GM18502 (cell line): Measurements from ENCODE around the gene TFAP2A.

Experiments
- ATAC-seq: cut with Tn5 transposase; IDR thresholded peaks from one replicate; pipeline ENCODE4 v1.9.1; 2021; ENCODE audit warnings: mild to moderate bottlenecking; ENCODE audit not compliant: unreplicated experiment, poor library complexity

The TFAP2A gene

DNA sequence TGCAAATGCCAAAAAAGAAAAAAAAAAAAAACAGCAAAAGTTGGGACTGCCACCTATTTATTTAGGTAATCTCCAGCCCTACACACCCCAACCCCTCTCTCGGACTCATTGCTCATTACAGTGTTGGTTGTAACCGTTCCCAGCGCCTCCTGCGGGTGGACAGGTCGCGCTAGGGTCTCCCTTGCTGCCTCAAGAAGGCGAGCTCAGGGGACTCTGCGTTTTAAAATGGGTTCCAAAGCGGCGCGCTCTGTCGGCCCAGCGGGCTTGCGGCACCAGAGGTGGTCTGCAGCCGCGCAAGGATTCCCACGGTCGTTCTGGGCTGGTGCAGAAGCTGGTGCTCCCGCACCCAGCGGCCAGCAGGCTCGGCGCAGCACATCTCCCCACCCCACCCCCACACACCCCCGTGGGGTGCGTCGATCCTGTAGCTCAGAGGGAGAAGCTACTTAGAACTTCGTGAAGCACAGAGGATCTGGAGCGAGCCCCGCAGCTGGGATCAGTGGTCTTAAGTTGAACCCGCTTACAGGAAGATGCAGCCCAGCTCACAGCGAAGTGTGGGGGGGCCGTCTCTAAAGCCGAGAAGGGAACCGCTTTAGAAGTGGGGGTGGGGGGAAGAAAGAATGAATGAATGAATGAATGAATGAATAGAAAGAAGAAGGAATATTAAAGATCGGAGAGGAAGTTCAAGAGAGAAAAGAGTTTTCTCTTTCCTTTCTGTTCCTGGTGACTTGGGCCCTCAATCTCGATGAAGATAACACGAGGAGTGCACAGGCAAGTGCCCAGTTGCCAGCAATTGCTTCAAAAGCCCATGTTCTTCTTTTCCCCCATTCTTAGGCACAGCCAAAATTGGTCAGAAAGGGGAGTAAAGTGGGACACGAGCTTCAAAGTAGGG lies 780 bp downstream of the TFAP2A start:
- ATAC-seq, result no peak

DNA sequence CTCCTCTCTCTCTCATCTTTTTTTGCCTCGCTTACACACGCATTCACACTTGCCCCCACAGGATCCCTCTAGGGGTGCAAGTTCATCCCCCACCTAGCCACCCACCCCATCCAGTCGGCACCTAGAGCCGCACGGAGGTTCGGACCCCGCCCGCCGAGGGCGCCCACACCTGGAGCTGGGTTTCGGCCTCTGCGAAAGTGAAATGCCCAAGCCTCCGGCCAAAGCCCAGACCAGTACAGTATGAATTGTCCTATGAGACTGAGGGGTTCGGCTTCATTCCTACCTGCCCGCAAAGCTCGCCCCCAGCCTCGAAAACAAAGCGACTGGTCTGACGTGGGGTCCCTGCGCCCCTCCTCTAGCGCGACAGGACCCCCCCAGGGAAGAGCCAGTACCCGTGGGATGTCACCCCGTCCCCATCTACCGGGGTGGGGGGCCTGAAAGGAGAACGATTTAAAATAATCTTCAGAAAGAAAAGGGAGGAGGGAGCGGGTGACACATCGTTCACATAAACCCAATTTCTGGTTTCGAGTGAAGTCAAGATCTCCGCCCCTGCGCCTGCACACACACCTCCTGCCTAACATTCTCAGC lies 1.5 kb downstream of the TFAP2A start:
- ATAC-seq, result peak; percentile 18

DNA sequence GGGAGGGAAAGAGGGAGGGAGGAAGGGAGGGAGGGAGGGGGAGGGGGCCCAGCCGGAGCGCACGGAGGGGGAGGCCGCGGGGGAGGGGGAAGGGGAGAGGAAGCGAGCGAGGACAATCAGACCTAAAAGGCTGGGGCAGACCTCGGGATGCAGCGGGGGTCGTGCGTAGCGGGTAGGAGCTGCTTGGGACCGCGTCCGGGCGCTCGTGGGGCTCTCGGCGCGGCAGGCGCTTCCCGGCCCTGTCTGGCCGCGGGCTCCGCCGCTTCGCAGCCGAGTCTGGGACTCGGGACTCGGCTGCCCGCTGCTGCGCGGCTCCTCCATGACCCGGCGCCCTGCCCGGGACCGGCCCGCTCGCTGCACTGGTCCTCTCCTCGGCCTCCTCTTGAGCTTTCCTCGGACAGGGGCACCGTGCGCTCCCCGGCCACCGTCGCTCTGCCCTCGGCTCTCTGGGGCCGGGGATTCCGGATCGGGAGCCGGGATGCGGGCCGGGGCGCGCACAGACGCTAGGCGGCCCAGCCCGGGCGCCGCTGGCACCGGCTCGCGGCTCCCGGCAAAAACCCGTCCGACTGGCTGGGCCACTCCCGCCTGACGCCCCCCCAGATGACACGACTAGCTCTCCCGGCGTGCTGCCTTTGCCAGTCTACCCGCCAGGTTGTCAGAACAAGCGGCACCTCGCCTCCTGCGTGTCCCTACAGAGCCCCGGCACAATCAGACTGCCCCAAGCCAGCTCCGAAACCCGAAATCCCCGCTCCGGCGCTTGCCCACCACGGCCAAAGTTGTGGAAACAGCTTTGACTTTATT lies 2.2 kb downstream of the TFAP2A start:
- peak; percentile 47 for ATAC-seq

DNA sequence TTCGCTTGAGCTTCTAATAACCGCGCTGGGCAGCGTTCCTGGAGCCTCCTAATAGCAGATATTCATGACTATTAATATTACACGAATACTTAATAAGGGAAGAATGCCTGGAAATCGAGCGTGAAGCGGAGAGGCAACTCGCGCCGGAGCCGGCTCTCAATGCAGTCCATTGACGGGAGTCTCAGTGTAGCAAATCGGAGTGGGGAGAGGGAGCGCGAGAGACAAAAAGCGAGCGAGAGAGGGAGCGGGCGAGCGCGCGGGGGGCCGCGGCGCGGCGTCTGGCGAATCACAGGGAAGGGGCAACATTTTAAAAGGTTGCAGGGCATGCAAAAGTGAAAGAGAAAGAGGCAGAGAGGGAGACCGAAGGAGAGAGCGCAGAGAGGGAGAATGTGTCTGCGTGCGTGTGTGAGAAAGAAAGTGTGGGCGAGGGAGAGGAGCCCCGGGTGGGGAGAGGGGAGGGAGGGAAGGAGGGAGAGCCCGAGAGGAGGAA lies 2.9 kb downstream of the TFAP2A start:
- peak; percentile 48 for ATAC-seq

DNA sequence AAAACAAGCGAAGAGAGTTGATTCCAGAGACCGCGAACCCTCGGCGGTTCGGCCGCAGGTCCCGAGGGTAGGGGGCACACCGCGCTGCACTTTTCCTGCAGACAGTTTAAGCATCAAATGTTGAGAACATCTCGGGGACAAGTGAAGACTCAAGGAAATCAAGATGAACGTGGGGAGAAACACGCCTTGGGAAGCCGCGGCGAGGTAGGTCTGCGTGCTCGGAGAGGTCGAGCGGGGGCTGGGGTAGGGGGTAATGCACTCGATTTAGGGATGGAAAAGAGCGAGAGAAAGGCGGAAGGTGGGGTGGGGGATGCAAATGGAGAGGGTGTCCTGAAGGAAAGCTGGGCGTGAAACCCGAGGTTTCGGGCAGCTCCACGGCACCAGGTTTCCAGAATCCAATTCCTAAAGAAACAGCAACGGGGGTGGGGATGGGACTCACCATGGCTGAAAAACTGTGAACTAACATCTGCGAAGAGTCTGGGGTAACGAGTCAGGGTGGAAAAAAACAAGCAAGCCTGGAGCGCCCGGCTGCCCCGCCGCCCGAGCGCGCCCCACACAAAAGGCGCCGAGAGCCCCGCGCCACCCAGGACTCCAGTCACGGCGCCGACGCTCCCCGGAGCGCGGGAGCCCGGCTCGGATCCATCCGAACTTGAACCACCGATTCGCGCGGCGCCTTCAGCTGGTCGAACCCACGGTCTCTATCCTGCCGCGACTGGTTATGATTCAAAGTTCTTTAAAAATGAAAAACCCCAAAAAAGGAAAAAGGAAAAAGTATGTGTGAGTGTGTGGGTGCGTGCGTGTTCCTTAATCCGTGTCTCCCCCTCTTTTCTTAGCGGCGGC lies 3.5 kb downstream of the TFAP2A start:
- ATAC-seq, result peak; percentile 1

DNA sequence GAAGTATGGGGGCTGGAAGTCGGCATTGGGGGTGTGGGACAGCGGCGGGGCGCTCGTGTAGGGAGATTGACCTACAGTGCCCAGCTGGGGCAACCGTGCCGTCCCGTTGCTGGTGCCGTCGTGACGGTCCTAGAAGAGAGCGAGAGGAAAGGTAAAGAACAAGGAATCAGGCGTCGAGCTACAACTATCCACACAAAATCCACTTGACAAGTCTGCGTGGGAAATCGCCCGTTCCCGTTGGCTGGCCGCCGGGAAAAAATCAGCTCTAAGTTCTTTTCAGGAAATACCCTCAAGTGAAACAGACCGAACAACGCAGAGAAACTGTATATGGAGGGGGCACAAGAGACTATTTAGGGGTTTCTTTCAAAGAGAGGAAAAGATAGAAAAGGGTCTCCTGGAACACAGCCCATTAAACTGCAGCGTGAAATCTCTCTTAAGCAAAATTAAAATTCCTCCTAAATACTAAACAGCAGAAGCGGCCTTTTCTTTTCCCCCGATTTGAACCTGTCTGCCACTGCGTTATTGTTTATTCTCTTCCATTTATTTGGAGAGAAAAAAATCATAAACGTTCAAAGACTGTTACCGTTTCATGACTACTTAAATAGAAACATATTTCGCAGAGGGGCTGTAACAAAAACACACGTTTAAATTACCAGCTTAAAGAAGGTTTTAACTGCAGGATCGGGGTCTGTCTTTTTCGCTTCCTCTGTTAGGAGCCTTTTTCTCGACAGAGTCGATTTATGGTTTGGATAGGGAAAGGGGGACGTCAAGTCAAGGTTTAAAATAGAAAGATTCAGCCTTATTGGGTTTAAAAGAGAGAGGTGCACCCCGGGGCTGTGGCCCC lies 4.4 kb downstream of the TFAP2A start:
- no peak for ATAC-seq

DNA sequence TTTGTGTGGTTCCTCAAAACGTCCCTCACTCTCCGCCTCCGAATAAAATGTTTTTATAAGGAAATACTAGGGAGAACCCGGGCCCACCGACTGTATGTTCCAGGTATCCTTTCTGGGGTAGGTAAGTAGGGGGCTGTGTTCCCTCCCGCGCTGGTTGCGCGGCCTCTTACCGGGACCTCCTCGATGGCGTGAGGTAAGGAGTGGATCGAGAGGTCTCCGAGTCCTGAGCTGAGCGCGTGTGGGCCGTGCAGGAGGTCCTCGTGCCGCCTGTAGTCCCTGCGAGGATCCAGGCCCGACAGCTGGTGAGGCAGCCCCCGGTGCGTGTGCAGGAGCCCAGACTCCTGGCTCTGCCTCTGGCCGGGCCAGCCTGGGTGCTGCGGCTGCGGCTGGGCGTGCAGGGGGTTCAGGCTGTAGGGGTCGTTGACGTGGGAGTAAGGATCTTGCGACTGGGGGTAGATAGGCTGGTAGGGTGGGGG lies 5.1 kb downstream of the TFAP2A start:
- ATAC-seq, result no peak

DNA sequence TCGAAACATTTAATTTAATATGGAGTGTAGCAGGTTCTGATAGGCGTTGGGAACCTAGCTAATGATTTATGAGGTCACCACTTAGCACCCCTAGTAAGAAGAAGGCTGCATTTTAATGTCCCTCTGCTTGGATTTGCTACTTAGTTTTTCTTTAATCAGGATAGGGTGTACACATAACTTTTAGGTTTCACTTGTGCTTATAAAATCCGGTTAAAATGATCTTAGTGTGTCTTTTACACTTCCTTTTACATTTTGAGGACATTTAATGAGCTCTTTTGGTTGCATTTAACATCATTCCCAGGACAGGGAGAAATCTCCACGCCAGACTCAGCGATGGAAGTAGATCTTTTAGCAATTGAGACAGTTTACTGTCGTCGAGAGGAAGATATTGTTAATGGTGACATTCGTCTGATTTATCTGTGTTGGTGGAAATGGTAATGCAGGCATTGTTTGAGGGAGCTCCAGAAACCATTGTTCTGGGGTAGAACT lies 5.6 kb downstream of the TFAP2A start:
- no peak for ATAC-seq

DNA sequence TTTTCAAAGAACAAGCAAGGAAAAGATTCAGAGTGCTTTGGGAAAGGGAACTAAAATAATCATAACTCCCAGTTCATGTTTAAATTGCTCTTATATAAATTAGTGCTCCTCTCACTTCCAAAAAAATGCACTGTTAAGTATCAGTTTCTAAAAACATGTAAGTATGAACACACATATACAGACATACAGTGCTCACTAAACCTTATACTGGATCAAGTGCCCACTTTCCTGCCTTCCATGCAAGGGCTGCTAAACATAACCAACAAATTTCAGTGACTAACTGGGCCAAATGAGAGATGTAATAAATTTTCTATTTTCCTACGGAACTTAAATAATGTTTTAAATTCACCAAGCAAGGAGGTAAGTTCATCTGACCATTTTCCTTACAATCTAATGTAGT lies 6.4 kb downstream of the TFAP2A start:
- ATAC-seq, result no peak

DNA sequence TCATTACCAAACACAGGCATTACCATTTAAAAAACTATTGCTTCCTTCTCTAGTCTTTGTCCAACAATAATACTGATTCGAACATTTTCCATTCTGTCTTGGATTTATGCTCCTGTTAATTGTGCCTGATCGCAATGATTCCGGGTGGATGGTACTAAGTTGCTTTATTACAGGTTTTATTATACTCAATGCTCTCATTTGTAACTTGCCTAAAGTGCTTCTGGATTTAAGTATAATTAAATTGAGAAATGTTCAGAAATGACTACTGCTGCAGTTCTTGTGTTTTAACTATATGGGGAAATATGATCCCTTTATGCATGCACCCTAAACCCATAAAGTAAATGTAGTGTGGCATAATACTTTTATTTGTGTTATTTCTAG lies 7.2 kb downstream of the TFAP2A start:
- no peak for ATAC-seq

DNA sequence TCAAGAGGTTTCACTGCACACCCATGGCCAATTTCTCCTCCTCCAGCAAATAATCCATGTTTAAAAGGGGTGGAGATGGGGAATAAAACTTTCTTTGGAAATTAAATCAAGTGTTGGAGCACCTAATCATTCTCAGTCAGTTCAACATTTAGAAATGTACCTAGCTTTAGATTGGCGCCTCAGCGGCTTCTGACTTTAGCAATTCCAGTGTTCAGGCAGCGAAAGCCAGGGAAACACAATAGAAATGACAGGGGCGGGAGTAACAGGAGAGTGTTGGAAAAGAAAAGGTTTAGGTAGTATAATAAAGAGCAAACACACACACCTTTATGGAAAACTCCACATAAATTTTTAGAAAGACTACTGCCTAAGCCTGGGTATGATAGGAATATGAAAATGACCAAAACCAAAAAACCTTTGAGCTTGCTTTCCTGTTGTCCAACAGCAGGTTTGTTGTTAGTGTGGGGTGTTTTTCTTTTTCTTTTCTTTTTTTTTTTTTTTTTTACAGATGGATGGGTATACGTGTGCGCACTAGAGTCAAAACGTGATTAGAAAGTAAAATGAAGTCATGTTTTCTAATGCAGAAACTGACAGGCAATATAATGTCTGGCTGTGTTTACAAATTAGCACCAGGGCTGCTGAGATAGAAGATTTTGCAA lies 7.7 kb downstream of the TFAP2A start:
- no peak for ATAC-seq

DNA sequence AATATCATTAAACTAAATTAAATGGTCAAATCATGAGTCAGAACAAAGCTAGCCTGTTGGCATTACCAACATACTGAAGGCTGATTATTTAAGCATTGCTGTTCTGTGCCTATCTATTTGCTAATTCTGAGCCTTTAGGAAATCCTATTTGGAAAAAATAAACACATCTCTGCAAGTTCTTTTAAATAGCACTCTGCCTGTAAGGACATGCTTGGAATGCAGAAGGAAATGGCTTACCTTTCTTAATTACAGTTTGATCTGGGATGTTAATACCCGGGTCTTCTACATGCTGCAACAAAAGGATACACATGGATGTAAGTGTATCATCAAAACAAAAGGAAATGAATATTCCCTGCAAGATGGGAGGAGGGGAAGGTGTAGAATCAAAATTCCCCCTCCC lies 8.3 kb downstream of the TFAP2A start:
- ATAC-seq, result no peak

DNA sequence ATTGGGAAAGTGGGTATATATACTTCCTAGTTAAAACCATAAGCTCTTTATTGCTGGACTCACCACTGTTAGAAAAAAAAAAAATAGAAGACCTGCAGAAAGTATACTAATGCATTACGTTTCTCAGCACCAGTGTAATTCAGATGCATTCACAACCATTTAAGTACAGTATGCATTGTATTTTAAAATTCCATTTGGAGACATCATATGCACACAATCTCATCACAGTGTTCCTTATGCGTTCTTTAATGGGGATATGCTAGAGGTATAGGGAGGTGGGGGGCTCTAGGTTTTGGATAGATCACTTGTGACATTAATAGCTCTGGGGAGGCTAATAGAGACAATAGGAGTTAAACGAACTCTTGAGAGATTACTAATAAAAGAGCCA lies 9.4 kb downstream of the TFAP2A start:
- no peak for ATAC-seq

DNA sequence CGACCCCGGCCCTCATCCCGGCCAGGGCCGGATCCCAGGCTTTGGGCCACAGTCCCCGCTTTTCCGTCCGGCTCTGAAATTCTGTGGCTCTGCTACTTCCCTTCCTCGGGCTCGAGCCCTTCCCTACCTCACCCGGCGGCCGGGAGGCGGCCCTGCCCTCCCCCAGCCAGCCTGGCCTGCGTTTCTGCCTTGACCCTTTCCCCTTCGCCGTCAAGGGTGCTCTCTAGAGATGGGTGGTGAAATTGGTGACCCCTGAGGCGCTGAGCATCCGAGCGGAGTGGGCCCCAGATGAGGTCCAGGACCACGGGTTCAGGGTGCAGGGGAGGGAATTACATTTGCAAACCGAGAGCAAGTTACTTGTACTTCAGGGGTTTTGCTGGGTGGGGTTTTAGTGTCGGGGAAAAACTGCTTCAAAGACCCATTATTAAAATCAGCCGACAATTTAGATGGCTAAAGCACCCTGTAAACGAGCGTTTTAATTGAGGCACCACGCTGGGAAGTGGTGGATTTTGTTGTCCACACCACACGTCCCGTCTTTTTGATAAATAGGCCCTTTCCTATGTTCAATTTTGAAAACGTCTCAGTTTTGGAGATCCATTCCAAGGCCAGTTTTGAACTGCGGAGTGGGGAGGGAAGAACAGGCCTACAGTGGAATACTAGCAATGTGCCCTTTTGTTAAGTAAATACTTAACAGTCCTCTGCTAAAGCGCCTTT lies 9.9 kb downstream of the TFAP2A start:
- ATAC-seq, result peak; percentile 1

DNA sequence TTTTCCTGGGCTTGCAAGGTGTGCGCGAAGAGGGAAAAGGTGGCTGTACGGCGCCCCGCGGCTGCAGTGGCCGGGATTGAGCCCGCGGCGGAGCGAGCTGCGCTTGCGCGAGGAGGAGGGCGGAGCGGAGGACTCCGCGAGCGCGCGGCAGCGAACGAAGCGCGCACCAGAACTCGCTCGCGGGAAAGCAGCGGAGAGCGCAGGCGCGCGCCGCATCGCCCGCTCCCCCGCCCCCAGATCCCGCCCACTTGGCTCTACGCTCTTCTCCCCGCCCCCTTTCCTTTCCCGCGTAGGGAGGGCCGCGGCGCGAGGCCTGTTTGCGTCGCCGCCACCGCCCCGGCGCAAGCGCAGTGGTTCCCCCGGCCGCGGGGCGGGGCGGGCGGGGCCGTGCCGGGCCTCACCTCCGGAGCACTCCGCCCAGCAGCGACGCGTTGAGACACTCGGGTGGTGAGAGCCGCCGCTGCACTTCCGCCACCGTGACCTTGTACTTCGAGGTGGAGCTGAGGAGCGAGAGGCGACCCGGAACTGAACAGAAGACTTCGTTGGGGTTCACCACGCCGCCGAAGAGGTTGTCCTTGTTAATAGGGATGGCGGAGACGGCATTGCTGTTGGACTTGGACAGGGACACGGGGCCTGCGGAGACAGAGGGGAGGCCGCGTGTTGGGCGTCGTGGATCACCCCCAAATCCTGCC lies 10.6 kb downstream of the TFAP2A start:
- peak; percentile 97 for ATAC-seq

DNA sequence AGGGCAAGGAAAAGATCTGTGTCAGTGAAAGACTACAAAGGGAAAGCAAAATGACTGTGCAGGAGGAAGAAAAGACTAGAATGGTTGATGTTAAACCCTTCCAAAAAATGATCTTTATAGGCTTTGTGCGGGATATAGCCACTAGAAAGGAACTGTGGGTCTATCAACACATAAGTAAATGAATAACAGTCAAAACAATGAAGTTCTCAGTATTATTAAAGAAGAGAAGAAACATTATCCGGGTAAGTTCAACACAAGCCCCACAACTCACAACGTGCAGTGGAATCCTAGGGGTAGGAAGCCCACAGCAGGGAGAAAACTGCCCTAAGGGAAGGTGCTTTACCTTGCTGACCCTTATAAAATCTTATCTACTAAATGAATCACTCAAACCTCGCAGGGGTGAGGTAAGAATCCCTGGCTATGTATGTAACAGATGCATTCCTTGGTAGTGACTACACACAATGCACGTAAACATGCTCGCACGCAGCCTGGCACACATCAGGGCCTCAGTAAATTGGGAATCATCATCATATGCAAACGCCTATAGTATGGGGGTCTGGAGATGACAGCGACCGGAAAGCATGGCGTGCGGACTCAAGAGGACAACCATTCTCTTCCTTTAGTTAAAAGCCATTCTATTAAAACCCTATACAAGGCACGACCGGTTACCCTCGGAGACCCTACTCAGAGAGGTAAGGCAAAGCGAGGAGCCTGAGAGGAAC lies 11.3 kb downstream of the TFAP2A start:
- ATAC-seq, result peak; percentile 33
